ENCODE measurements around the gene DSPP.

- TF ChIP-seq CTCF (conservative IDR thresholded peaks at IDR 0.05; ENCODE audit: low read depth, low read length) = no peak
- no peak for TF ChIP-seq SMC3 (IDR thresholded peaks at IDR 0.05; ENCODE audit: low read depth, low read length)
- TF ChIP-seq POLR2A (IDR thresholded peaks at IDR 0.05; ENCODE audit: low read depth, low read length) = no peak
- no peak for TF ChIP-seq FOS (IDR thresholded peaks at IDR 0.05; ENCODE audit: low read depth, low read length)
- no peak for TF ChIP-seq CEBPB (IDR thresholded peaks at IDR 0.05; ENCODE audit: low read depth, low read length)
- TF ChIP-seq RFX5 (IDR thresholded peaks at IDR 0.05; ENCODE audit: low read depth, low read length) = no peak
- TF ChIP-seq RCOR1 (IDR thresholded peaks at IDR 0.05; ENCODE audit: insufficient replicate concordance, low read length) = no peak
- no peak for TF ChIP-seq ELK1 (IDR thresholded peaks at IDR 0.05; ENCODE audit: borderline replicate concordance, low read depth, low read length)
- no peak for TF ChIP-seq USF2 (IDR thresholded peaks at IDR 0.05; ENCODE audit: low read depth, low read length)
- TF ChIP-seq RAD21 (IDR thresholded peaks at IDR 0.05; ENCODE audit: low read length) = no peak
- TF ChIP-seq MAZ (IDR thresholded peaks at IDR 0.05; ENCODE audit: borderline replicate concordance, low read depth, low read length) = no peak
- no peak for TF ChIP-seq MAFK (IDR thresholded peaks at IDR 0.05; ENCODE audit: low read depth, low read length)
These were observed 41.1 kb upstream of the DSPP start for GRCh38 chr4:87567191-87567590.
